SIG-M5 treated with dmso at 0.1 percent for 504 hours (cell line): Measurements from ENCODE around the gene TASP1.
A peak's percentile ranks its signal among the peaks of the same experiment; 100 is the strongest.

Source experiments
- DNase-seq: peaks from one replicate; lab custom pipeline; 2025; ENCODE audit not compliant: unreplicated experiment; lab: John Stamatoyannopoulos, UW

TASP1 gene

DNA sequence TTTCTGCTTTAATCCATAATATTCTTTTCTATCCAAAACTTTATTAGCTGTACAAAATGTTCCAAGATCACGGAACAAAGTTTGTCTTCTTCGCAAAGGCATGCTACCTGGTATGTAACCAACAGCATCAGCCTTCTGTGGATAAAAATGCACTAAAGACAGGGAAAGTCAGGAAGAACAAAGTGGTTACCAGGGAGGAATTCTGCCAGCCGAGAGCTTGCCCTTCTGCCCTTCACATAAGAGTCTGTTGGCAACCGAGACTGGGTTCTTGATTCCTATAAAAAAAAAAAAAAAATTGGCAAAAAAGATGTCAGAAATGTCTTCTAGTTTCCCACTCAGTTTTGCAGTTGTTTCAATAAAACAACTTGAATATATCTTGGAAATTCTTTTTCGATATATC is 58.0 kb downstream of the TASP1 start:
- DNase-seq = no peak

DNA sequence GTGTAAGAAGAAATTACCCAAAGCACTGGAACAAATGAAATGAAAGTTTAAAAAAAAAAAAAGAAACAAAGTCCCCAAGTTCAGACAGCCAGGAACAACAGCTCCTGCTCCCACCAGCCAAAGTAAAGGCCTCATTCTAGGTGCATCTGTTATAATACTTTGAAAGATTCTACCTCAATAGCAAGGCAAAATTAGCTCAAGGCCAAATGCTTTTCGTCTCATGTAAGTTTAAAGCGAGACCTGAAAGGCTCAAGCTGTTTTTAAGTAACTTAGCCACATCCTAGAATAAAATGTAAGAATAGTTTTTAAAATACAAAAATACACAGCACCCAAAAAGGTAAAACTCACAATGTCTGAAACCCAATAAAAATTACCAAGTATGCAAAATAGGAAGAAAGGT is 64.7 kb downstream of the TASP1 start:
- no peak for DNase-seq

- DNase-seq = no peak
These were observed 67.1 kb downstream of the TASP1 start for GRCh38 chr20:13571662-13572061.

- DNase-seq = no peak
These were observed 71.1 kb downstream of the TASP1 start for GRCh38 chr20:13567663-13568062.

GRCh38 chr20:13563854-13564253 is 74.9 kb downstream of the TASP1 start:
- no peak for DNase-seq

DNA sequence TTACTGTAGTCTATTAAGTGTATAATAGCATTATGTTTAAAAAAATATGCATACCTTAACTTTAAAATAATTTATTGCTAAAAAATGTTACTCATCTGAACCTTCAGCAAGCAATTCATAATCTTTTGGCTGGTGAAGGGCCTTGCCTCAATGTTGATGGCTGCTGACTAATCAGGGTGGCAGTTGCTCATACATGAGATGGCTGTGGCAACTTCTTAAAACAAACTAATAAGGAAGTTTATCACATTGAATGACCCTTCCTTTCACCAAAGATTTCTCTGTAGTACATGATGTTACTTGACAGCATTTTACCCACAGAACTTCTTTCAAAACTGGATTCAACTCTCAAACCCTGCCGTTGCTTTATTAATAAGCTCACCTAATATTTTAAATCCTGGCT is 84.0 kb downstream of the TASP1 start:
- no peak for DNase-seq

DNA sequence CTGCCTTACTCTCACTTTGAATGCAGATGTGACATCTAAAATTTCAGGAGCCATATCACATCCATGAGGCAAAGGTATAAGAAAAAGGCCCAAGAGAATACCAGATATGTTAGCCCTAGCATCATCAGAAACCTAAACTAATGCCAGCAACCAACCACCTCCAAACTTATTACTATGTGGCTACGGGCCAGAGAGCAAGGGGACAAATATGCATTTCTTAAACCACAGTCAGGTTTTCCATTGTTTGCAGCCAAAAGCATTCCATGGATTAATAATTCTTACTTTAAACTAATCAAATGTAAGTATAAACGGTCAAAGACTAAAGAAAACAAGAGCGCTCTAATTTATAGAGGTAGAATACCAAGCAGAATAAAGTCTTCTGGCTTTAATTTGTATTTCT is 84.7 kb downstream of the TASP1 start:
- DNase-seq = no peak

DNA sequence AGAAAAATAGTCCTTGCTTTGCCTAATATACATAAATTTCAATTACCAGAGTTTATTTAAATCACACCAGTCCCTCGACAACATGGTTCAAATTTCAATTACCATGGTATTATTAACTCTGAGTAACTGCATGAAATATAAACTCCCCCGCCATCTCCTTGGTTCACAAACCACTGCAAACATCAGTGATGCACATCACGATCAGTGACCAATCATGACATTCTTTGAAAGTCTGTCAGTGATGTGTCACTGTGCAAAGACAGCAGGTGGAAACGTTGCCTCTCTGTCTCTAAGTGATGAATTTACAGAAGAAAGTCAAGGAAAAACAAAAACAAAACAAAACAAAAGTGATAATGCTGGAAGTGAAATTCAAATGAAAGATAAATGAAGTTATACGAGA is 86.7 kb downstream of the TASP1 start:
- no peak for DNase-seq

DNA sequence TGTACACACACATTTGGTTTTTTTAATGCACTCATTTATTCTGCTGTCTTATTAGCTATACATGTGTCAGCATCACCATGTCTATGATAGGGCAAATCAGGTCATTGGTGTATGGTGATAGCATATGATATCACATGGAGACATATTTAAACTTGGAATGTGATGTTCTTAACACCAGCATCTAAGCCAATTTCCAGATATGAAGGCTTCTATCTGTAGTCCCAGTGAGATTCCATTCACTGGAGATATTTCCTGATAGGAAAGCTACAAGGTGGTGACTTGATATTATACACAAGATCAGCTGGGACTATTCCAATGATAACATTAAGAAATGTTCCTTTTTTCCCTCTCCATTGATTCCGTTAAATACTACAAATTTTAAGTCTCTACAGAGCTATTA is 89.3 kb downstream of the TASP1 start:
- DNase-seq = no peak

GRCh38 chr20:13546497-13547131 is 92.1 kb downstream of the TASP1 start:
- DNase-seq = peak; percentile 55

DNA sequence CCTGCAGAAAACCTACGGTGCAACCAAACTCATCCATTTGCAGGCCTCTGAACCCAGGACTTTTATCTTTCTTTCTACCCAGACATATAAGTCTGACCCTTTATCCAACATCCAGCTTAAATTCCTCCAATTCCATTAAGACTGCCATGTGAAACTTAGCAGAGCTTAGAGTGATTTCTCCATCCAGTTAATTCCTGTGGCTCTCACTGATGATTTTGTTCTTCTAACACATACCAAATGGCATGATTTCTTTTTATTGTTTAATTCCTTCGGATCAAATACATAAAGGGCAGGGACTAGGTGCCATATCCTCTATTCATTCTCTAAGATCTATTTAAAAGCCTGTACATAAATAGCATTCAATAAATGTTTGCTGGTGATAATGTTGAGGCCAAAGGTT is 92.9 kb downstream of the TASP1 start:
- no peak for DNase-seq

GRCh38 chr20:13543783-13544182 is 94.9 kb downstream of the TASP1 start:
- DNase-seq = no peak

- DNase-seq = no peak
These were observed 103.1 kb downstream of the TASP1 start for GRCh38 chr20:13535627-13536026.

- DNase-seq = no peak
These were observed 104.8 kb downstream of the TASP1 start for GRCh38 chr20:13533946-13534345.

GRCh38 chr20:13530146-13530545 is 108.6 kb downstream of the TASP1 start:
- DNase-seq = no peak

- no peak for DNase-seq
These were observed 112.2 kb downstream of the TASP1 start for GRCh38 chr20:13526551-13526950.

DNA sequence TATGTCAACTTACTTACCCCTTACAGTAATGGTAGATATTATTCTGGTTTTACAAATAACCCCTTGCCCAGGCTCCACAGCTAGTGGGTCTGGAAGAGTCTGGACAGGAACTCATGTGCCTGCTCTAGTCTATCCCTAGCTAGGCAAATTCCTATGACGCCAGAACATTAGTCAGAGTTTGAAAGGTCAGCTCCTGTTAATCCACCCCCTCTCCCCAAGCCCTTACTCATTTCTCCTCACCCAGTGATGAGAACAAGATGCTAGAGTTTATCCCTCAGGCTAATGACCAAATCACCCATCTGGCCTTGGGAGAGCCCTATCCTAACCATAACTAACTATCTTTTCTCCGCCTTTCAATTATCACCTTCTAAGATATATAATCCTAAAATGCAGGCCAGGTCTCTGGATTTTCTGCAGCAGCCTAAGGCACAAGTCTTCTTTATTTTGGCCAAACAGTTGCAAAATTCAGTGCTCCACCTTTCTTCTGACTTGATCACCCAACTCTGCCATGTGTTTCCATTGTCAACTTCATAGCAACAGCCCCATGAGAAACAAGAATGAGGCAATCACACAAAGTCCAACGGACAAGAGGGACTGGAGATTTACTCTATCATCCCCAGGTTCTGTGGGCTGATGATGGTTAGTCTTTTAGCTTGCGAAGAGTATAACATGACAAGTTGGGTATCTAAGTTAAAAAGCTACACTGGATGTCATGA is 113.3 kb downstream of the TASP1 start:
- no peak for DNase-seq

DNA sequence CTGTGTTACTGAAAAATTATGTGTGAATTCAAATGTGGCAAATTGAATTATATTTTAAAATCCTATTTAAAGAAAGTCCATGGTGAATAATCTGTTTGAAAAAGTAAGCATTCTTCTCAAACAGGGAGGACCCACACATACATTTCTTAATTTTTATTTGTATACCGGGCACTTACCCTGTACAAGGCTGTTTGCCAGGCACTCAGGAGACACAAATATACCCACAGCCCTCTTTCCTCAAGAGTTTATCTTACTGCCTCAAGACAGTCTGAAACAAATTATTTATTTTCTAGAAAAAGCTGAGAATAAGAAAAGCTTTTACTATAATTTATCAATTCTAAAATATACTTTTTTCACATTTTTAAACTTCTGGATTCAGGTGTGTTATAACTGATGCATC is 114.4 kb downstream of the TASP1 start:
- no peak for DNase-seq

GRCh38 chr20:13517831-13518230 is 120.9 kb downstream of the TASP1 start:
- no peak for DNase-seq

DNA sequence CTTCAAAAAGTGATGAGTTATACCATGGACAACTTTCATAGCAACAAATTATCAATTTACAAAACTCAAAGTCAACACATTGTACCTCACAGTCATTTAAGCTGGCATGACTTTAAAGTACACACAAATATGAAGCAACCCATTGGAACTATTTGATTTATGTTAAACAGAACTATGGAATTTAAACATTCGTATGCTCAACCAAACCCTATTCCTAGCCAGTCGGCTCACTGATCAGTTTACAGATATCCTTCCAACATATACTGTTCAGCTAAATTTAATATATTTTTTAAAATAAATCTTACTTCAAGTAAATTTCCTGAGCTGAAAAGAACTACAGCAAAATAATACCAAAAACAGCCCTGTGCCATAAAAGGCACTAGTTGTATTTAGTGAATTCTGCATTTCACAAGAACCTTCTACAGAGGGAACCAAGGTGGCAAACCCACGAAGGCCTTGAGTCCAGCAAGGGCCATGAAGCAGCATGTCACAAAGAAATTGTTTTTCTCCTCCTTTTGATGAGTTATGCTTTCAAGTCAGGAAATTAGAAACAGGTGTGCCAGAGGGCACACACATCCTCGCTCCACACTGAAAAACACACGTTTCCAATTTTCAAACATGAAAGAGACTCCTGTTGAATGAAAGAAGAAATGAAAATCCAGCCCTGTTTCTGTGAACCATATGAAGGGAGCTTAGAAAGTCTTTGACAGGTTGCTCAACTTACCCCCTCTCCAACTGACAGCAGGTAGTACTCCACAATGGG is 122.8 kb downstream of the TASP1 start:
- no peak for DNase-seq

DNA sequence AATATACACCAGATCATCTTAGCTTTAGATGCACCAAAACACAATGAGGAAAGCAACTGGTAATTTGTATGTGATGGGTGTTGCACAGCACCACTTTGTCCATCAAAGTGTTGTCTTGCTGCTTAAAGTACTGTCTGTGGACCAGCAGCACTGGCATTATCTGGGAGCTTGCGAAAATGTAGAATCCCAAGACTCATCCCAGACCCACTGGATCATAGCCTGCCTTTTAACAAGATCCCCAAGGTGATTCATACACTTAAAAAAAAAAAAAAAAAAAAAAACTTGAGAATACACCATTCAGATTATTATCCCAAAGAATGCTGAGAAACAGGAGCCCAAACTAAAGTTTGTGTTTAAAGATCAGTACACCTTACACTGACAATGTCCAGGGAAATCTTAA is 123.4 kb downstream of the TASP1 start:
- DNase-seq = no peak

GRCh38 chr20:13510837-13511488 is 127.8 kb downstream of the TASP1 start:
- no peak for DNase-seq
